ENCODE measurements around the gene KRTAP5-8. TPM values are rescaled to one million over a fixed set of nuclear protein-coding genes. Genes with fewer than 3 reads are reported as not detected.

Gene KRTAP5-8
- total and polyA plus RNA-seq, 8 donors, result 0.14 to 0.46 (median 0.35) TPM; not detected in 5

DNA sequence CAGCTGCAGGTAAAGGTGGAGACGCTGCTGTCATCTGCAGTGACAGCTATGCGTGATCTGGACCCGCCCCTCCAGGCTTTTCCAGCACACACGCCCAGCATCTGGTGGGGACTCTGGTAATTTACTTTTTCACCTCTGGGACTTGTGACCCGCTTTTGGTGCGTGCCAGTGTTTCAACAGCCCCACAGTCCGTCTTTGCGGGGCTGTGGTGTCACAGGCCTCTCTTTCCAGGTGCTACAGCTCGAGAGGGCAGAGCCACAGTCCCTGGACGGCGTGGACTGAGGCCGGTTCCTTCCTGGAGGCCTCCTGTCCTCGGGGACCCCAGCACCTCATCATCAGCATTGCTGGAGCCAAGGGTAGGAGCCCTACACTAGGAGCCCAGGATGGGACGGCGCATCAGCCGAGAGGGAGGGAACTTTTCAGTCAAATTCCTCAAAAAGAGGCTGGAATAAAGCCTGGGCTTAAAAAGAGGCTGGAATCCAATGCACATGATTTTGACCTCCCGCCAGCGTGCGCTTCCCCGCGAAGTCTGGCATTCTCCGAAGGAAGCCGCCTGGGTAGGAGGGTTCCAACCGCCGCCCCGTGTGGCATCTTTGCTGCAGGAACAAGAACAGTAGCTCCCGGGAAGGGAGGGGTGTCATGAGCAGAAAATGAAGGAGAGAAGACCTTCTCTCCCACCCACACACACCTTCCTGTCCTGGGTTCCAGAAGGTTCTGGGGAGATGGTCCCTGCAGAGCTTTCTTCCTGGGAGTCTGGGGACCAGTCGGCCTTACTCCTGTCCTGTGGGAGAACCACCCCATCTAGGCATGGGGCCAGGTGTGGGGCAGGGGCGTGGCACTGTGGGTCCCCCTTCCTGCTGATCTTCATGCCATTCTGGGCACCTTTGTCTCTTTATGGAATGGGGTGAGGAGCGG, 36.5 kb upstream of the KRTAP5-8 start:
- Histone ChIP-seq H3K36me3 (peaks cover 0 to 30% (median 21%) of the 10 kb centered on the region in 3 donors), H3K9me3 (no peaks in the 10 kb centered on the region), H3K4me1 (no peaks in the 10 kb centered on the region), H3K27me3 (no peaks in the 10 kb centered on the region), H3K27ac (no peak overlapping the region), H3K4me3 (no peak overlapping the region)
- 94 to 95% methylated on average over 30 of the region's 30 CpGs for WGBS, 2 donors
- intact Hi-C loops (cut with DNase I), result no loop called here
- no peak for ATAC-seq
- DNase-seq, result no peak
- TF ChIP-seq, protein P1, sequence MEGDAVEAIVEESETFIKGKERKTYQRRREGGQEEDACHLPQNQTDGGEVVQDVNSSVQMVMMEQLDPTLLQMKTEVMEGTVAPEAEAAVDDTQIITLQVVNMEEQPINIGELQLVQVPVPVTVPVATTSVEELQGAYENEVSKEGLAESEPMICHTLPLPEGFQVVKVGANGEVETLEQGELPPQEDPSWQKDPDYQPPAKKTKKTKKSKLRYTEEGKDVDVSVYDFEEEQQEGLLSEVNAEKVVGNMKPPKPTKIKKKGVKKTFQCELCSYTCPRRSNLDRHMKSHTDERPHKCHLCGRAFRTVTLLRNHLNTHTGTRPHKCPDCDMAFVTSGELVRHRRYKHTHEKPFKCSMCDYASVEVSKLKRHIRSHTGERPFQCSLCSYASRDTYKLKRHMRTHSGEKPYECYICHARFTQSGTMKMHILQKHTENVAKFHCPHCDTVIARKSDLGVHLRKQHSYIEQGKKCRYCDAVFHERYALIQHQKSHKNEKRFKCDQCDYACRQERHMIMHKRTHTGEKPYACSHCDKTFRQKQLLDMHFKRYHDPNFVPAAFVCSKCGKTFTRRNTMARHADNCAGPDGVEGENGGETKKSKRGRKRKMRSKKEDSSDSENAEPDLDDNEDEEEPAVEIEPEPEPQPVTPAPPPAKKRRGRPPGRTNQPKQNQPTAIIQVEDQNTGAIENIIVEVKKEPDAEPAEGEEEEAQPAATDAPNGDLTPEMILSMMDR (IDR thresholded peaks at IDR 0.05), result no peak
- no peak for FAIRE-seq

GRCh38 chr11:71502026-71502425, 35.8 kb upstream of the KRTAP5-8 start:
- H3K4me1 ChIP-seq, result no peaks in the 10 kb centered on the region
- H3K4me3 ChIP-seq, result no peak overlapping the region
- DNase-seq (no peak), ATAC-seq (no peak), FAIRE-seq (no peak)
- WGBS, 2 donors, result 91 to 97% methylated on average over 10 of the region's 10 CpGs
- TF ChIP-seq, protein P1 (IDR thresholded peaks at IDR 0.05), result no peak
- H3K27ac ChIP-seq, result no peak overlapping the region
- no peaks in the 10 kb centered on the region for H3K9me3 ChIP-seq
- intact Hi-C loops (cut with DNase I), result no loop called here
- no peaks in the 10 kb centered on the region for H3K27me3 ChIP-seq
- H3K36me3 ChIP-seq, result peaks cover 0 to 30% (median 21%) of the 10 kb centered on the region in 3 donors

GRCh38 chr11:71502871-71503435, 34.9 kb upstream of the KRTAP5-8 start:
- TF ChIP-seq, protein P1 (IDR thresholded peaks at IDR 0.05), result no peak
- H3K27ac ChIP-seq, result no peak overlapping the region
- H3K27me3 ChIP-seq, result no peaks in the 10 kb centered on the region
- H3K4me3 ChIP-seq, result no peak overlapping the region
- FAIRE-seq, result no peak
- ATAC-seq, result no peak
- DNase-seq, result no peak
- no peaks in the 10 kb centered on the region for H3K9me3 ChIP-seq
- H3K4me1 ChIP-seq, result no peaks in the 10 kb centered on the region
- H3K36me3 ChIP-seq, result peaks cover 0 to 29% (median 16%) of the 10 kb centered on the region in 3 donors
- 94 to 99% methylated on average over 14 to 15 of the region's 15 CpGs for WGBS, 2 donors
- intact Hi-C loops (cut with DNase I), result no loop called here

DNA sequence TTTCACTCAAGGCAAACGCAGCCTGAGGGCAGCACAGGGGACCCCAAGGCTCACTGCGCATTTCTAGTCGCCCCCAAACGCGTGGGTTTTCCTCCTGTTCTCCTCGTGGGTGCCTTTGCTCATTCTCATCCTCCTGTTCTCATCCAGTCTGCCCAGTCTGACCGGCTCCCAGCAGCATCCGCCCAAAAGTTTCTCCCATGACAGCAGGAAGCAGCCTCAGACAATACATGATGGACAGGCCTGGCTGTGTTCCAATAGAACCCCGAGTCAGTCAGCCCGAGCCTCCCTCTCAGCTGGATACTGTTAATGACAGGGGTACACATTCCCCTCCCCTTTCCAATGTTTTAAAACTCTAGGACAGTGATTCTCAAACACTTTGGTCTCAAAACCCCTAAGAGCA, 33.3 kb upstream of the KRTAP5-8 start:
- Histone ChIP-seq H3K9me3 (no peaks in the 10 kb centered on the region), H3K27me3 (no peaks in the 10 kb centered on the region), H3K4me3 (no peak overlapping the region), H3K4me1 (no peaks in the 10 kb centered on the region), H3K27ac (no peak overlapping the region), H3K36me3 (peaks cover 0 to 14% (median 4%) of the 10 kb centered on the region in 3 donors)
- TF ChIP-seq, protein P1 (IDR thresholded peaks at IDR 0.05), result no peak
- ATAC-seq (no peak), FAIRE-seq (no peak), DNase-seq (no peak)
- intact Hi-C loops (cut with DNase I), result no loop called here
- 71 to 77% methylated on average over 10 of the region's 10 CpGs for WGBS, 2 donors

DNA sequence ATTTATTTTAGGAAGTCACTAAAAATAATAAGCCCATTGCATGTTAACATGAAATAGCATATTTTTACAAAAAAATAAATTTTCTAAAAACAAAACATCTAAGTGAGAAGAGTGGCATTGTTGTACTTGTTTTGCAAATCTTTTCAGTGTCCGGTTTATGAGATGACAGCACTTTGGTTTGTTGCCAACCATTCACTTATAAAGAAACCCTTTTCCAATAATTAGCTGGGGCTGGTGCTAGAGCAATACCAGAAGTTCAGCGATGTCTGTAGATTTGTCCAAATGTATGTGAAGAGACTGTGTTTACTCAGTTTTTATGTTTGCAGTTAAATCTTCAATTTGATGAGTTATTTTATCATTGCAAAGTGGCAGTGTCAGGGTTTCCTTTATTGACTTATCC, 32.8 kb upstream of the KRTAP5-8 start:
- Histone ChIP-seq H3K36me3 (peaks cover 0 to 9% (median 0%) of the 10 kb centered on the region in 3 donors), H3K4me3 (no peak overlapping the region), H3K9me3 (no peaks in the 10 kb centered on the region), H3K27me3 (no peaks in the 10 kb centered on the region), H3K27ac (no peak overlapping the region), H3K4me1 (no peaks in the 10 kb centered on the region)
- FAIRE-seq, result no peak
- TF ChIP-seq, protein P1 (IDR thresholded peaks at IDR 0.05), result no peak
- WGBS, 2 donors, result 41 to 47% methylated on average over 2 of the region's 2 CpGs
- ATAC-seq, result no peak
- intact Hi-C loops (cut with DNase I), result no loop called here
- DNase-seq, result no peak
